HepG2 (cell line): ENCODE measurements around the gene DYNC1LI1. TPM values are rescaled to one million over a fixed set of nuclear protein-coding genes. Genes with fewer than 3 reads are reported as not detected.

Experiments
- FOXK1 ChIP-seq: sonication (generic); formaldehyde crosslinking; IDR thresholded peaks from 2 replicates; pipeline ENCODE4 v1.4.0; 2020; ENCODE audit warnings: low read depth, missing genetic modification reagents, borderline replicate concordance
- HDAC2 ChIP-seq: sonication (generic); formaldehyde crosslinking; IDR thresholded peaks from 2 replicates; pipeline ENCODE4 v1.4.0; 2020; ENCODE audit warnings: missing genetic modification reagents
- KDM6A ChIP-seq: IDR thresholded peaks from 2 replicates; pipeline ENCODE4 v1.6.1; 2016; ENCODE audit warnings: low read depth
- MAX ChIP-seq: IDR thresholded peaks from 2 replicates; pipeline ENCODE4 v1.6.1; 2012; ENCODE audit warnings: inconsistent platforms
- SALL2 ChIP-seq: sonication (generic); formaldehyde crosslinking; IDR thresholded peaks from 2 replicates; pipeline ENCODE4 v1.8.1; 2023; ENCODE audit warnings: mild to moderate bottlenecking, missing genetic modification reagents, inconsistent platforms
- SATB2 ChIP-seq: sonication (generic); formaldehyde crosslinking; IDR thresholded peaks from 2 replicates; pipeline ENCODE4 v1.5.0; 2020; ENCODE audit warnings: missing genetic modification reagents
- ZHX2 ChIP-seq, 2 experiments: sonication (generic) in 1 of 2; formaldehyde crosslinking in 1 of 2; IDR thresholded peaks; 2 replicates each; pipeline versions ENCODE4 v1.6.1 to v1.9.0; 2014 to 2022; ENCODE audit warnings: antibody characterized with exemption in 1 of 2, borderline replicate concordance in 1 of 2, inconsistent platforms in 1 of 2, low read depth in 1 of 2, missing genetic modification reagents in 1 of 2
- ZKSCAN1 ChIP-seq: fragments of 150-350 bp; IDR thresholded peaks from 2 replicates; pipeline ENCODE4 v1.6.1; 2014; ENCODE audit warnings: low read length
- ZNF121 ChIP-seq: sonication (generic); formaldehyde crosslinking; IDR thresholded peaks from 2 replicates; pipeline ENCODE4 v1.5.0; 2020; ENCODE audit warnings: mild to moderate bottlenecking, missing genetic modification reagents
- ZNF234 ChIP-seq: sonication (generic); formaldehyde crosslinking; conservative IDR thresholded peaks from 2 replicates; pipeline ENCODE4 v1.5.1; 2020; ENCODE audit warnings: mild to moderate bottlenecking, missing genetic modification reagents
- ZNF253 ChIP-seq: sonication (generic); formaldehyde crosslinking; IDR thresholded peaks from 2 replicates; pipeline ENCODE4 v1.8.0; 2022; ENCODE audit warnings: mild to moderate bottlenecking, missing genetic modification reagents, borderline replicate concordance
- ZNF34 ChIP-seq: sonication (generic); formaldehyde crosslinking; IDR thresholded peaks from 2 replicates; pipeline ENCODE4 v1.4.0; 2020; ENCODE audit warnings: mild to moderate bottlenecking, missing genetic modification reagents, borderline replicate concordance
- ZNF44 ChIP-seq: sonication (generic); formaldehyde crosslinking; IDR thresholded peaks from 2 replicates; pipeline ENCODE4 v1.5.1; 2020; ENCODE audit warnings: mild to moderate bottlenecking, missing genetic modification reagents
- ZNF564 ChIP-seq: sonication (generic); formaldehyde crosslinking; IDR thresholded peaks from 2 replicates; pipeline ENCODE4 v1.8.1; 2023; ENCODE audit warnings: mild to moderate bottlenecking, missing genetic modification reagents
- ZNF720 ChIP-seq: sonication (generic); formaldehyde crosslinking; IDR thresholded peaks from 2 replicates; pipeline ENCODE4 v1.4.0; 2020; ENCODE audit warnings: missing genetic modification reagents
- ZNF792 ChIP-seq: IDR thresholded peaks from 2 replicates; pipeline ENCODE4 v1.6.1; 2016
- polyA plus RNA-seq, 8 experiments: library from polyadenylated mRNA; depleted of rRNA in 3 of 8; stranded (reverse) in 7 of 8; unstranded in 1 of 8; fragments of >200 nt; fragmentation: Illumina TruSeq in 4 of 8; extraction: Trizol in 4 of 8; gene quantifications; 2 replicates each; pipeline versions ENCODE4 v1.2.1 to v1.2.3, GENCODE V29; 2011 to 2016; ENCODE audit warnings: low read depth in 4 of 8, missing spikeins in 1 of 8, mixed read lengths in 1 of 8; ENCODE audit not compliant: insufficient read depth in 1 of 8
- total RNA-seq, 5 experiments: library from RNA; depleted of rRNA; stranded (reverse); fragments of >200 nt; fragmentation: Illumina TruSeq; extraction: Trizol; gene quantifications; 2 replicates each; pipeline ENCODE4 v1.2.3, GENCODE V29; 2016; ENCODE audit warnings: low read depth in 1 of 5
- TF ChIP-seq, protein P1 (sequence below): sonication (generic); formaldehyde crosslinking; IDR thresholded peaks from 2 replicates; pipeline ENCODE4 v1.4.0; 2020; ENCODE audit warnings: missing genetic modification reagents, mild to moderate bottlenecking, borderline replicate concordance
- TF ChIP-seq, protein P2 (sequence below): sonication (generic); formaldehyde crosslinking; IDR thresholded peaks from 2 replicates; pipeline ENCODE4 v1.8.0; 2022; ENCODE audit warnings: missing genetic modification reagents, mild to moderate bottlenecking, inconsistent platforms, borderline replicate concordance
- TF ChIP-seq, protein P3 (sequence below), 2 experiments: fragments of 450-650 bp in 1 of 2; sonication (generic) in 1 of 2; formaldehyde crosslinking; IDR thresholded peaks; 2 replicates each; pipeline versions ENCODE4 v1.5.0 to v1.8.0; 2020 to 2022; ENCODE audit warnings: mild to moderate bottlenecking in 1 of 2, missing genetic modification reagents in 1 of 2

DYNC1LI1 gene
- total and polyA plus RNA-seq, 2 of the 13 experiments (the other 11 are each of a cell fraction or from before 2014, with no cell fraction given), result 13.4 to 37.1 TPM

DNA sequence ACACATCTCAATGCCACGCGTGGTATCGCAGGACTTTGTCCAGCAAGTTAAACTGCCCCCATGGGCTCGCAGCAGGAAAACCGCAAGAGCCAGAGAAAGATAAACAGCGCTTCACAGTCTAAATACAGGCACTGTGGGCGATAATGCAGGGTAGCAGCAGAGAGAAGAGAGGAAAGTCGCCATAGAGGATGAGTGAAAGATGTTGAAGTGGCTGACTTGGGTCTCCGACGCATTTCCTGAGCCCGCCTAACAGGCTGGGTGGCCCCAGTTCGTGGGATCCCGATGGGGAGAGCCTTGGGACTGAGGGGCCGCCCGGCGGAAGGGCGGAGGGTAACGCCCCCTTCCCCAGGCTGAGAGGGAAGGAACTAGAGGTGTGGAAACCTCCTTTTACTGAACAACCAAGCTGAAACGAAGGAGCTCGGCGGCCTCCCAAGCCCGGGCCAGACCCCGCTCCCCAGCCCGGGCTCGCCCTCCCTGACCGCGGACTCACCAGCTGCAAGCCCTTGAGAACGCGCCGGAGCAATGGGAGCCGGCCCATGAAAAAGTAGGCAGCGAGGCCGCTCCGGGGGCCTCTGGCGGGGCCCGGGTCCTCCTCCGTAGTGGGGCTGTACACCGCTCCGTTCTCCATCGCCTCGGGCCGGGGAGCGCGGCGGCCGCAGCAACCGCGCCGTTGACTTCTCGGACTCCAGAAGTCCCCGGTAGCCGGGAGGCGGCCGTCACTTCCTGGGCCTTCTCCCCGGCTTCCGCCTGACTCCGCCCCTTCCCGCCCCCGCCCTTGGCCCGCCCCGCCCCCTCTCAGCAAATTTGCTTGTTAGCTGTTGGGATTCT is 68.3 kb downstream of the DYNC1LI1 start, which contains the start of gene CMTM6 (continued):
- TF ChIP-seq ZNF564 (CRISPR knock-in tag) (no peak), ZNF44 (CRISPR knock-in tag) (no peak), ZHX2 (IDR thresholded peaks at IDR 0.05; ENCODE audit: low read depth) (no peak), ZHX2 (CRISPR knock-in tag; IDR thresholded peaks at IDR 0.05; ENCODE audit: borderline replicate concordance) (no peak), SATB2 (CRISPR knock-in tag) (no peak), SALL2 (CRISPR knock-in tag) (no peak; the same call in 1 of the 2 replicates), MAX (no peak), HDAC2 (CRISPR knock-in tag) (peak; percentile 35; the same call in 1 of the 2 replicates), ZNF234 (CRISPR knock-in tag) (0 out of 2 replicates have a peak, but pooled peaks have one; percentile 55), ZNF253 (CRISPR knock-in tag) (no peak), ZKSCAN1 (no peak), ZNF121 (peak; percentile 60; the same call in 1 of the 2 replicates), ZNF34 (no peak), ZNF720 (no peak), ZNF792 (CRISPR knock-in tag) (no peak), FOXK1 (CRISPR knock-in tag) (no peak; the same call in 1 of the 2 replicates), KDM6A (no peak)
- TF ChIP-seq, protein P1, sequence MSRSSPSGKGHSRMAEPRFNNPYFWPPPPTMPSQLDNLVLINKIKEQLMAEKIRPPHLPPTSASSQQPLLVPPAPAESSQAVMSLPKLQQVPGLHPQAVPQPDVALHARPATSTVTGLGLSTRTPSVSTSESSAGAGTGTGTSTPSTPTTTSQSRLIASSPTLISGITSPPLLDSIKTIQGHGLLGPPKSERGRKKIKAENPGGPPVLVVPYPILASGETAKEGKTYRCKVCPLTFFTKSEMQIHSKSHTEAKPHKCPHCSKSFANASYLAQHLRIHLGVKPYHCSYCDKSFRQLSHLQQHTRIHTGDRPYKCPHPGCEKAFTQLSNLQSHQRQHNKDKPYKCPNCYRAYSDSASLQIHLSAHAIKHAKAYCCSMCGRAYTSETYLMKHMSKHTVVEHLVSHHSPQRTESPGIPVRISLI (CRISPR knock-in tag), result no peak
- TF ChIP-seq, protein P2, sequence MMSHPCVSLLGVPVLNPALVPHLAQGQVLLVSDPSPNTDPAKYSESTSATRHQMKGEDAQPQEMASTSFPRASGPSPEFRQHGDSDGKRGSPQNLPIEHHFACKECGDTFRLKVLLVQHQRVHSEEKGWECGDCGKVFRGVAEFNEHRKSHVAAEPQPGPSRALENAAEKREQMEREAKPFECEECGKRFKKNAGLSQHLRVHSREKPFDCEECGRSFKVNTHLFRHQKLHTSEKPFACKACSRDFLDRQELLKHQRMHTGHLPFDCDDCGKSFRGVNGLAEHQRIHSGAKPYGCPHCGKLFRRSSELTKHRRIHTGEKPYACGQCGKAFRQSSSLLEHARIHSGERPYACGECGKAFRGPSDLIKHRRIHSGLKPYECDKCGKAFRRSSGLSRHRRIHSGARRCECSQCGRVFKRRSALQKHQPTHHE, result no peak
- TF ChIP-seq, protein P3, sequence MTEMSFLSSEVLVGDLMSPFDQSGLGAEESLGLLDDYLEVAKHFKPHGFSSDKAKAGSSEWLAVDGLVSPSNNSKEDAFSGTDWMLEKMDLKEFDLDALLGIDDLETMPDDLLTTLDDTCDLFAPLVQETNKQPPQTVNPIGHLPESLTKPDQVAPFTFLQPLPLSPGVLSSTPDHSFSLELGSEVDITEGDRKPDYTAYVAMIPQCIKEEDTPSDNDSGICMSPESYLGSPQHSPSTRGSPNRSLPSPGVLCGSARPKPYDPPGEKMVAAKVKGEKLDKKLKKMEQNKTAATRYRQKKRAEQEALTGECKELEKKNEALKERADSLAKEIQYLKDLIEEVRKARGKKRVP (CRISPR knock-in tag; IDR thresholded peaks at IDR 0.05), result peak in 1 of 2 experiments; percentile 36; a peak in 1 of 4 replicates
